GM21619 (cell line): ENCODE data around the gene RPGRIP1L.

Source experiments
- ATAC-seq: cut with Tn5 transposase; IDR thresholded peaks from one replicate; pipeline ENCODE4 v1.9.1; 2021; ENCODE audit not compliant: unreplicated experiment

Gene RPGRIP1L

GRCh38 chr16:53608094-53608493 lies 95.6 kb downstream of the RPGRIP1L start:
- ATAC-seq, result no peak

DNA sequence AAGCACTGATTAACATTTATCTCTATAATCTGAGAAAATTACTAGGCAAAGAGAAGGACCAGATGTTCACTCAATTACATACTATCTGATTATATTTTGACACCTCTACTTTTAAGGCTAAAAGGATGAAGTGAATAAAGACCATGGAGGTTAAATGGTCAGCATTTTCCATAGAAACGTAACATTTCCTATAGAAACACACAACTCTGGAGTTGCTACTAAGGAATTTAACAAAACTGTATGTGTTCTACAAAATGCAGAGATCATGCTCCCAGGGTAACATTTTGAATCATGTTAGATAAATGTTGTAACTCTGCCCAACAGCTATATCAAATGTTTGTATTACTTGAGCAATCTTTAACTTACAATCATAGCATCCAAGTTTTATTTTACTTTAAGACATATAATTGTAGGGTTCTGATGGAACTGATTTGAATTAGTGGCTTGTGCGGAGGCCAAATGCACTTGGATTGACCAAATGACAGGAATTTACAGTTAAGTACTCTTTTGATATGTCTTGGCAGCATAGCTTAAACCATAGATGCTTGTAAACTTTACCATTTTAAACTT lies 97.7 kb downstream of the RPGRIP1L start:
- ATAC-seq, result no peak

DNA sequence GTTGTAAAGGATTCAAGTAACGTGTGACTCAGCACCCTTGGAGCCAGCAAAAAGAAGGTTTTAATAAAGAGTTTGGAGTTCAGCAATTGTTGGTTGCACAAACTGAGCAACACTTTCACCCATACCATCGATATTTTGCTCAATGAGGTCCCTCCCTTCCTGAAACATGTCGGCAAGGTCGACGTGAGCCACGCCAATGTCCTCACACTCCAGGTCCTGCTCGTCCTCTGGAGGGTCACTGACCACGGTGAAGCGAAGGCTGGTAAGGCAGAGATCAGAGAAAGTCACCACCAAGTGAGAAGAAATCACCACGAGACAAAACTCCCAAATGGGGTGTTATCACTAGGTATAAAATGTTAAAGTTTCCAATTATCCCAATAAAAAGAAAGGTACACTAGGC lies 98.3 kb downstream of the RPGRIP1L start:
- ATAC-seq, result no peak

- ATAC-seq, result no peak
These were observed 101.7 kb downstream of the RPGRIP1L start for GRCh38 chr16:53601961-53602360.

DNA sequence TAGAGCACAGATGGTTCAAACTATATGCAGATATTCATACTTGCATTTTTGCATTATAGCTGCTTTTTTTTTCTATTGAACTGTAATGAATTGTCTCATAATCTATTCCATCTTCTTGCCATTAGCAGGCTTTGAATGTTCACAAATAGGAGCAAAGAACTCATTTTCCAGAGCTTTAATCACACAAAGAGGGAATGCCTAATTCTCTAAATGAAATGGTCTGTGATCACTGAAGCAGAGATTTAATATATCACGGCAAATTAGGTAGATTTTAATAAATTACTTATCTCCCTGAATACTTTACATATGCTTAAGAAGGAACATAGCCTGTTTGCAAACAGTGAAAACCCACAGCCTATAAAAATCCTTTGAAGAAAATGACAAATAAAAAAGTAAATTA lies 103.0 kb downstream of the RPGRIP1L start:
- no peak for ATAC-seq

DNA sequence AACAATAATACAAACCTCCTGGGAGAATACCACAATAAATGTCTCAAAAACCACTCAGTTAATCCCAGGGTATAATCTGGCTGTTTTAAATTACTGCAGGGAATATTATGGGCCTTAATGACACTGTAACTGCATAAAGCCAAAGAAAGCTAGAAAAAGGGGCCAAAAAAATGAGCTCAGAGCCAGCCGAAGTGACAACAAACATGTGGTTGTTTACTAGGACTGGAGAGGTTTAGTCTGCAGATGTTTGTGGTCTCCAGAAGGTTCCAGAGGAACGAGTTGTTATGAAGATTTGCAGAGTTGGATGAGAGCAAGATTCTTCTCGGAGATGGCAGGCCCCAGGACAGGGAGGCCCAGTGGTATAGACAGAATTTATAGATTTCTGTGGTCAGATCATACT lies 103.5 kb downstream of the RPGRIP1L start:
- no peak for ATAC-seq

- no peak for ATAC-seq
These were observed 104.1 kb downstream of the RPGRIP1L start for GRCh38 chr16:53599548-53599947.

- ATAC-seq, result no peak
These were observed 105.0 kb downstream of the RPGRIP1L start for GRCh38 chr16:53598511-53599275.

DNA sequence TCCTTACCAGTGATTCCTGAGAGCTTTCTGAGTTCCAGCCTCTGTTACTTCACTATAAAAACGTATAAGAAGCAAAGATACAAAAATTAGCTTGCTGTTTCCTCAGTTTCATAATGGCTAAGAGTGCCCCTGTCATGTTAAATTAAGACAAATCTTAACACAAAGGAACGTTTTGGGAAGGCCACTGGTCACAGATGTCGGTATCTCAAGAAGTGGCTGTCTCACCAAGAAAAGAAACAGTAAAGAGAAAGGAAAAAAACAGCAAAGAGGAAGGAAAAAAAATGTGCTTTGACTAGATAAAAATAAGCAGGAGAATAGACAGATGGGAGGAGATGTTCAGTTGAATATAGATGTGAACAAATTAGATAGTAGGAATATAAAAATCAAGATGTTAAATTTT lies 105.9 kb downstream of the RPGRIP1L start:
- ATAC-seq, result no peak

- no peak for ATAC-seq
These were observed 115.5 kb downstream of the RPGRIP1L start for GRCh38 chr16:53588081-53588648.

DNA sequence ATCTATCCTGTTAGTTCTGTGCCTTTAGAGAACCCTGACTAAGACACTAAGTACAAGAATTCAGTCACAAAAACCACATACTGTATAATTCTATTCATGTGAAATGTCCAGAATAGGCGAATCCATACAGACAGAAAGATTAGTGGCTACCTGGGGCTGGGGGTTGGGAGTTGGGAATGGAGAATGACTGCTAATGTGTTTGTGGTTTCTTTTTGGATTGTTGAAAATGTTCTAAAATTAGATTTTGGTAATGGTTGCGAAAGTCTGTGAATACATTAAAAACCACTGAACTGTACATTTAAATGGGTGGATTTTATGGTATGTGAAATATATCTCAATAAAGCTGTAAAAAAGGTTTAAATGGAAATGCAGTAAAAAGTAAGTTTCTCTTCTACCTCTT lies 120.3 kb downstream of the RPGRIP1L start:
- no peak for ATAC-seq

- ATAC-seq, result no peak
These were observed 121.9 kb downstream of the RPGRIP1L start for GRCh38 chr16:53581784-53582183.

- ATAC-seq, result no peak
These were observed 123.4 kb downstream of the RPGRIP1L start for GRCh38 chr16:53580038-53580802.

- no peak for ATAC-seq
These were observed 126.8 kb downstream of the RPGRIP1L start for GRCh38 chr16:53576904-53577303.

DNA sequence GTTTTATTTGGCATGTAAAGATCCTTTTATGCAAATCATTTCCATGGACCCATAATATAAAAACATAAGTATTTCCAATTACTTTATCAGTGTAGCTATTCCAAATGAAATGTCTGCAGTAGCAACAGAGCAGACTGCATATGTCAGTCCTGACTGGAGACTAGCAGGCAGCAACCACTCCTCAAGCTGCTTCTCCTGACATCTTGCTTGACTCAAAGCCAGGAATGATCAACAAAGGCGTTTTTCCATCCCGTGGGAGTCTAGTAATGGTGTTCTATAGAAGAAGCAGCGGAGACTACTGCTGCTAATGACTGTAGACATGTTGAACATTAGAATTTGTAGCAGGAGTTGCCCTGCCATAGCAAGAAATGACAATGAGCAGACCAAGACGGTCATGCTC lies 127.4 kb downstream of the RPGRIP1L start:
- ATAC-seq, result no peak

- ATAC-seq, result no peak
These were observed 131.9 kb downstream of the RPGRIP1L start for GRCh38 chr16:53571763-53572162.

GRCh38 chr16:53566552-53567245 lies 137.0 kb downstream of the RPGRIP1L start:
- ATAC-seq, result no peak

DNA sequence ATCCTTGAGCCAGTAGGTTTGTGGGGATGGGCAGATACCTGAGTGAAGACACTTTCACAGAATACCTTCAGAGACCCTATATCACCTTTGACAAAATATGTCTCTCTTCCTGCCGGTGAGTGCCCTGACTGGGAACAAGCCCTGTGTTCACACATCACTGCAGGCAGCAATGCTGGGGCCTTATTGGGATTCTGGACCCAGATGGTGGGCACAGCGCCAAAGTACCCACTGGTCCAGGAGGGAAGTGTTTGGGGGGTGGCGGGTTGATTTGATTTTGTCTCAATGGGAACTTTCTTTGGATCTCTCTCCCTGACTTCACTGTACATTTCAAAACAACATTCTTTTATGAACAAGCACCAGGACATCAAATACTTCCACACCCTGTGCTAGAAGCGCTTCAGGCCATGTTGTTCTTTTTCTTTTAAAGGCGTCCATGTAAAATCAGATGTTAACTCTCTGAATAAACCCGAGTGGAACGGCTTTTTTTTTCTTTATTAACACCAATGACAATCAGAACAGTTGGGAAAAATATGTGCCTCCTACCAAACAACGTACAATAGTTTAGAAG lies 138.3 kb downstream of the RPGRIP1L start:
- ATAC-seq, result no peak

DNA sequence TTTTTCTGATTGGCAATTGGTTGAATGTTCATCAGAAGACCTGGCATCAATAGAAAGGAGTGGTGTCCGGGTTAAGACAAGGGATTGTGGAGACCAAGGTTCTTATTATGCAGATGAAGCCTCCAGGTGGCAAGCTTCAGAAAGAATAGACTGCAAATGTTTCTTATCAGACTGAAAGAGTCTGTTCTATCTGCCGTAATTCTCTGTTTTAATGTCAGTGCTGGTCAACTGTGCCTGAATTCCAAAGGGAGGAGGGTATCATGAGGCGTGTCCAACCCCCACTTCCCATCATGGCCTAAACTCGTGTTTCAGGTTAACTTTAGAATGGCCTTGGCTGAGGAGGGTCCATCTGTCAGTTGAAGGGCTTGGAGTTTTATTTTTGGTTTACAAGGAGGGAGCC lies 140.2 kb downstream of the RPGRIP1L start:
- ATAC-seq, result no peak

- ATAC-seq, result no peak
These were observed 142.4 kb downstream of the RPGRIP1L start for GRCh38 chr16:53561101-53561888.
